ENCODE data around the gene GYG2. TPM values are rescaled to one million over a fixed set of nuclear protein-coding genes. Genes with fewer than 3 reads are reported as not detected.
"Not testable (repeated sequence)": the region's sequence is repeated elsewhere in the genome, so short reads cannot be mapped to it uniquely, and the experiment has no call there.

The GYG2 gene
- total RNA-seq, 4 donors from 2014 or later, result 3.0 to 6.8 (median 4.2) TPM

DNA sequence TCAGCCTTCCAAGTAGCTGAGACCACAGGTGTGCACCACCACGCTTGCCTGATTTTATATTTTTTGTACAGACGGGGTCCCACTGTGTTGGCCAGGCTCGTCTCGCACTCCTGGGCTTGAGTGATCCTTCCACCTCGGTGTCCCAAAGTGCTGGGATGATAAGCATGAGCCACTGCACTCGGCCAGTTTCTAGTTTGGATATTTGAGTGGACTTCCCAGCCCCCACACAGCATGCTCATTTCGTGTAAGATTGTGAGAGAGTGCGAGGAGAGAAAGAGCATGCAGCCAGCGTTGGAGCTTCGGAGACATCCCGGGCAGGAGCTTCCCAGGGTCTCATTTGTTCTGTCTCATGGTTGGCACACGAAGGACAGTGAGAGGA lies 68.6 kb downstream of the GYG2 start:
- in situ Hi-C loops (cut with MboI; ENCODE audit: low pct_ligation_motif_present in 1 of 4, low pct_unique_long_range_greater_than_20kb in 1 of 4, low sequenced_read_pairs in 3 of 4), result no loop called here

DNA sequence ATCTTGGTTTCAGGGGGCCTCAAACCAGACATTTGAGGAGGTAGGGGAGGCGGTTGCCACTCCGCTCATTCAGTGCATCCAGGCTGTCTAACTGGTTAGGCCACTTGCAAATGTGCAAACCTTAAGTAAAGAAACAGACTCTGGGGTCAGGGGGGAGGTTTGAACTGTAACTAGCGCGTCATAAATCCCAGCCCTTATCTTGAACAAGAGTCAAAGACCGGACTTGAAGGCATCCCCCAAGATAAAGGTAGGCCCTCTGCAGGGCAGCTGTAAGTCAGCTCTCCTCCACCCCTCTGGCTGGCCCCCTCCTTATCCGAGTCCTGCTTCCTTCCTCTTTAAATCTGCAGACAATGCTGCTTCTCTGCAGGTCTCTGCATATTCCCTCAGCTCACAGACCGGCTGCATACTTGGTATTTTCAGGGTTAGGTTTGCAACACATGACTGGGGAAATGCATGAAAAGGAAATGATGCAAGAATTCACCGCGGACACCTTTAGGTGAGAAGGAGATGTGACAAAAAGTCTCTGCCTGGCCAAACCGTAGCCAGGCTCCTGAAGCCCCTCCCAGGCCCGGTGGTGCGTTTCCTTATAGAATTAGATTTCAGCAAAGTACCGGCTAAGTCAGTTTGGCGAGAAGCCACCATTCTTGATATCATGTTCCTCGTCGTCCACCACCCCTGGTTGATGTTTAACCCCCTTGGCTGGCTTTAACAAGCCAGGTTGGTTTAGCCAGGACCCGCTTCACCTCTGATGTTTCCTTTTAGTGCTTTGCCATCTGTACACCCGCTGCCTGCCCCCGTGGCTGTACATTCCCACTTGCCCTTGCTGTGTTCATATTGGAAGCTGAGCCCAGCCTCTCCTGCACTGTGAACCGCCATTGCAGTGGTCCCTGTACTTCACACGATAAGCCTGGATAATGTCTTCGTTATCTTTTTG lies 69.2 kb downstream of the GYG2 start:
- WGBS, 2 donors (ENCODE audit: low coverage in 1 of 2), result 20% methylated on average over 22 of the region's 22 CpGs; no CpG with 5 or more reads in 1 of the 2 donors
- intact Hi-C loops (cut with DNase I; ENCODE audit: low total_unique reads); in situ Hi-C loops (cut with MboI; ENCODE audit: low pct_ligation_motif_present in 1 of 4, low pct_unique_long_range_greater_than_20kb in 1 of 4, low sequenced_read_pairs in 3 of 4); H3K36me3 ChIP-seq; H3K9me3 ChIP-seq; H3K27me3 ChIP-seq: not testable (repeated sequence)
- Histone ChIP-seq H3K27ac (peak overlapping the region; percentile 71 to 89 (median 80)), H3K4me3 (peak overlapping the region in 1 of 4 donors; percentile 11), H3K4me1 (peaks cover 8 to 22% (median 11%) of the 10 kb centered on the region in 4 donors)
- peak; percentile 84 for DNase-seq
- TF ChIP-seq POLR2A (IDR thresholded peaks at IDR 0.05) (peak; percentile 26), POLR2AphosphoS5 (IDR thresholded peaks at IDR 0.05) (peak in 2 of 3 donors; percentile 32 to 73)

More for the DNA sequence above, 68.6 kb downstream of the GYG2 start:
- Histone ChIP-seq H3K27ac (peak overlapping the region; percentile 61 to 89 (median 77)), H3K27me3 (no peaks in the 10 kb centered on the region), H3K36me3 (no peaks in the 10 kb centered on the region), H3K9me3 (no peaks in the 10 kb centered on the region), H3K4me1 (peaks cover 8 to 22% (median 11%) of the 10 kb centered on the region in 4 donors), H3K4me3 (no peak overlapping the region)
- TF ChIP-seq POLR2A (IDR thresholded peaks at IDR 0.05) (no peak), EP300 (IDR thresholded peaks at IDR 0.05; ENCODE audit: low read depth) (no peak), POLR2AphosphoS5 (IDR thresholded peaks at IDR 0.05) (no peak)
- TF ChIP-seq, protein P1, sequence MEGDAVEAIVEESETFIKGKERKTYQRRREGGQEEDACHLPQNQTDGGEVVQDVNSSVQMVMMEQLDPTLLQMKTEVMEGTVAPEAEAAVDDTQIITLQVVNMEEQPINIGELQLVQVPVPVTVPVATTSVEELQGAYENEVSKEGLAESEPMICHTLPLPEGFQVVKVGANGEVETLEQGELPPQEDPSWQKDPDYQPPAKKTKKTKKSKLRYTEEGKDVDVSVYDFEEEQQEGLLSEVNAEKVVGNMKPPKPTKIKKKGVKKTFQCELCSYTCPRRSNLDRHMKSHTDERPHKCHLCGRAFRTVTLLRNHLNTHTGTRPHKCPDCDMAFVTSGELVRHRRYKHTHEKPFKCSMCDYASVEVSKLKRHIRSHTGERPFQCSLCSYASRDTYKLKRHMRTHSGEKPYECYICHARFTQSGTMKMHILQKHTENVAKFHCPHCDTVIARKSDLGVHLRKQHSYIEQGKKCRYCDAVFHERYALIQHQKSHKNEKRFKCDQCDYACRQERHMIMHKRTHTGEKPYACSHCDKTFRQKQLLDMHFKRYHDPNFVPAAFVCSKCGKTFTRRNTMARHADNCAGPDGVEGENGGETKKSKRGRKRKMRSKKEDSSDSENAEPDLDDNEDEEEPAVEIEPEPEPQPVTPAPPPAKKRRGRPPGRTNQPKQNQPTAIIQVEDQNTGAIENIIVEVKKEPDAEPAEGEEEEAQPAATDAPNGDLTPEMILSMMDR (IDR thresholded peaks at IDR 0.05), result no peak
- intact Hi-C loops (cut with DNase I; ENCODE audit: low total_unique reads), result no loop called here
- WGBS, 2 donors (ENCODE audit: low coverage in 1 of 2), result 58% methylated on average over 12 of the region's 12 CpGs; no CpG with 5 or more reads in 1 of the 2 donors
- no peak for DNase-seq

DNA sequence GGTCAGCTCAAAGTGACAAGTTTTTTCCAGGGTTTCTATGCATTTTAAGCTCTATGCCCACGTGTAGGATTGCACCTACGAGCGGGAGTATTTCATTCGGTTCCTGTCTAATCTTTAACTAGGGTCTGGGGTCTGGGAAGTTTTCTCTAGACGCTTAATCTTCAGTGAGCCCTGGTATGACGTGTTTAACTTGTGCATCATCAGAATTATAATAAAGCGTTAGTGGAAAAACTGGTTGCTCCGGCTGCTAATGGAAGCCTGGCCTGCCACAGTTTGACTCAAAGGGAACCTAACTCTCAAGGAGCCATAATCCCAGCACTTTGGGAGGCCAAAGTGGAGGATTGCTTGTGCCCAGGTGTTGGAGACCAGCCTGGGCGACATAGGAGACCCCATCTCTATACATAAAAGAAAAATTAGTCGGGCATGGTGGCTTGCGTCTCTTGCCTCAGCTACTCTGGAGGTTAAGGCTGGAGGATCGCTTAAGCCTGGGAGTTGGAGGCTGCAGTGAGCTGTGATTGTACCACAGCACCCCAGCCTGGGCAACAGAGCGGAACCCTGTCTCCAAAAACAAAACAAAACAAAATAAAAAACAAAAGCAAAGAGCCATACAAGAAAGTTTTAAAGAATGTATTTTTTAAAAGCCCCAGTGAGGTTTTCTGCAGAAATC lies 70.2 kb downstream of the GYG2 start:
- 50 to 55% methylated on average over 1 to 13 of the region's 13 CpGs for WGBS, 2 donors (ENCODE audit: low coverage in 1 of 2)
- Histone ChIP-seq H3K27me3 (no peaks in the 10 kb centered on the region), H3K4me1 (peaks cover 8 to 22% (median 11%) of the 10 kb centered on the region in 4 donors), H3K27ac (peak overlapping the region; percentile 71 to 89 (median 80)), H3K9me3 (no peaks in the 10 kb centered on the region), H3K4me3 (peak overlapping the region in 1 of 4 donors; percentile 11), H3K36me3 (no peaks in the 10 kb centered on the region)
- peak; percentile 58 for DNase-seq
- intact Hi-C loops (cut with DNase I; ENCODE audit: low total_unique reads), result no loop called here
- in situ Hi-C loops (cut with MboI; ENCODE audit: low pct_ligation_motif_present in 1 of 4, low pct_unique_long_range_greater_than_20kb in 1 of 4, low sequenced_read_pairs in 3 of 4), result no loop called here
- TF ChIP-seq EP300 (IDR thresholded peaks at IDR 0.05; ENCODE audit: low read depth), result no peak
- TF ChIP-seq, protein P1 (IDR thresholded peaks at IDR 0.05), result no peak

DNA sequence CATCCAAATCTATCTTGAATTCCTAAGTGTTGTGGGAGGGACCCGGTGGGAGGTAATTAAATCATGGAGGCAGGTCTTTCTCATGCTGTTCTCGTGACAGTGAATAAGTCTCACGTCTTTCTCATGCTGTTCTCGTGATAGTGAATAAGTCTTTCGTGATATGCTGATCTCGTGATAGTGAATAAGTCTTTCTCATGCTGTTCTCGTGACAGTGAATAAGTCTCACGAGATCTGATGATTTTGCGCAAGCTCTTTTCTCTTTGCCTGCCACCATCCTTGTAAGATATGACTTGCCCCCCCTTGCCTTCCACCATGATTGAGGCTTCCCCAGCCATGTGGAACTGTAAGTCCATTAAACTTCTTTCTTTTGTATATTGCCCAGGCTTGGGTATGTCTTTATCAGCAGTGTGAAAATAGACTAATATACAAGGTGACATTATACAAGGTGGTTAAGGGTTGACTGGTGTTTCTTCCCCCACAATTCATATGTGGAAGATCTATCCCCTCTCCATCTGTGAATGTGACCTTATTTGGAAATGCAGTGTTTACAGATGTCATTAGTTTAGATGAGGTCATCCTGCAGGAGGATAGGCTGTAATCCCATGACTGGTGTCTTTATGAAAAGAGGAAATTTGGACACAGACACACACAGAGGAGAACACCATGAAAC lies 72.8 kb downstream of the GYG2 start:
- no peak for DNase-seq
- H3K4me3 ChIP-seq, result no peak overlapping the region
- H3K27me3 ChIP-seq, result no peaks in the 10 kb centered on the region
- no peaks in the 10 kb centered on the region for H3K9me3 ChIP-seq
- intact Hi-C loops (cut with DNase I; ENCODE audit: low total_unique reads), result no loop called here
- H3K36me3 ChIP-seq, result no peaks in the 10 kb centered on the region
- no peak for TF ChIP-seq POLR2A (IDR thresholded peaks at IDR 0.05)
- TF ChIP-seq, protein P1 (IDR thresholded peaks at IDR 0.05), result no peak
- TF ChIP-seq POLR2AphosphoS5 (IDR thresholded peaks at IDR 0.05), result no peak
- no peak for TF ChIP-seq EP300 (IDR thresholded peaks at IDR 0.05; ENCODE audit: low read depth)
- 82% methylated on average over 9 of the region's 9 CpGs; no CpG with 5 or more reads in 1 of the 2 donors for WGBS, 2 donors (ENCODE audit: low coverage in 1 of 2)
- no peak overlapping the region for H3K27ac ChIP-seq
- in situ Hi-C loops (cut with MboI; ENCODE audit: low pct_ligation_motif_present in 1 of 4, low pct_unique_long_range_greater_than_20kb in 1 of 4, low sequenced_read_pairs in 3 of 4), result no loop called here
- H3K4me1 ChIP-seq, result peaks cover 0 to 8% (median 2%) of the 10 kb centered on the region in 4 donors

All from transverse colon (tissue), 4 donors.